Lung (tissue), 12 donors: ENCODE results near the gene PLEKHA1. TPM values are rescaled to one million over a fixed set of nuclear protein-coding genes. Genes with fewer than 3 reads are reported as not detected.

Experiments used
- ATAC-seq: fragments of 200-7000 bp; cut with Tn5 transposase; one replicate; pipeline ENCODE4 v1.9.1; 2020; ENCODE audit warnings: moderate number of reproducible peaks; ENCODE audit not compliant: insufficient read depth, low FRiP score
- DNase-seq, 3 donors: peaks; one replicate each; pipeline ENCODE4 v3.0.0-alpha.2; 2013 to 2017
- H3K27ac ChIP-seq, 2 donors: one replicate each; pipeline ENCODE4 v1.5.1; 2013; ENCODE audit warnings: mild to moderate bottlenecking in 2 of 2, moderate library complexity in 2 of 2, control low read depth in 1 of 2, inconsistent platforms in 1 of 2, low read depth in 1 of 2, low read length in 1 of 2
- H3K27me3 ChIP-seq, 3 donors: one replicate each; pipeline ENCODE4 v1.5.1; 2013; ENCODE audit warnings: low read length in 2 of 3; ENCODE audit not compliant: control insufficient read depth in 3 of 3, insufficient read depth in 3 of 3
- H3K36me3 ChIP-seq, 4 donors: one replicate each; pipeline ENCODE4 v1.5.1; 2013; ENCODE audit warnings: low read length in 4 of 4, mild to moderate bottlenecking in 1 of 4, moderate library complexity in 1 of 4; ENCODE audit not compliant: control insufficient read depth in 4 of 4, insufficient read depth in 4 of 4
- H3K4me1 ChIP-seq, 5 donors: one replicate each; pipeline ENCODE4 v1.5.1; 2013; ENCODE audit warnings: low read length in 5 of 5, mild to moderate bottlenecking in 2 of 5, moderate library complexity in 1 of 5; ENCODE audit not compliant: control insufficient read depth in 5 of 5, insufficient read depth in 5 of 5
- H3K4me3 ChIP-seq: one replicate; pipeline ENCODE4 v1.5.1; 2013; ENCODE audit warnings: mild to moderate bottlenecking, control low read depth, moderate library complexity
- H3K9ac ChIP-seq, 2 donors: one replicate each; pipeline ENCODE4 v1.5.1; 2013; ENCODE audit warnings: low read length in 2 of 2, control low read depth in 1 of 2; ENCODE audit not compliant: insufficient read depth in 1 of 2
- H3K9me3 ChIP-seq, 4 donors: one replicate each; pipeline ENCODE4 v1.5.1; 2013; ENCODE audit warnings: low read length in 3 of 4, mild to moderate bottlenecking in 1 of 4, moderate library complexity in 1 of 4; ENCODE audit not compliant: control insufficient read depth in 4 of 4, insufficient read depth in 3 of 4
- CTCF ChIP-seq: IDR thresholded peaks from 2 replicates; pipeline ENCODE4 v1.5.1; 2012; ENCODE audit warnings: mild to moderate bottlenecking; ENCODE audit errors: control extremely low read depth, extremely low read depth
- whole genome bisulfite sequencing, 2 donors: extraction: QIAGEN DNeasy Blood & Tissue Kit; methylation state at CpG; one replicate each; pipeline ENCODE4 v1.1.7; 2013; 5-methylcytosine and 5-hydroxymethylcytosine counted together
- polyA plus RNA-seq, 2 donors: library from polyadenylated mRNA; stranded (reverse); fragments of 200-250 nt; gene quantifications; one replicate each; pipeline ENCODE4 v1.2.1, GENCODE V29; 2013
- total RNA-seq, 2 donors: library from RNA; depleted of rRNA in 1 of 2; stranded (reverse); fragments of >200 nt in 1 of 2; gene quantifications; one replicate each; pipeline ENCODE4 v1.2.1, GENCODE V29; 2014 to 2021
- donor health status: control.
- donor health status: control.
- donor health status: Bipolar disorder and iron deficiency.
- donor health status: healthy.
- donor health status: DM: yes; HTN: yes; CAD: no.

Gene PLEKHA1
- total and polyA plus RNA-seq, 4 donors, result 18.9 to 73.2 (median 28.2) TPM

- ATAC-seq (no peak), DNase-seq (no peak)
- H3K9me3 ChIP-seq, result no peaks in the 10 kb centered on the region
- H3K27ac ChIP-seq, result no peak overlapping the region
- no peak overlapping the region for H3K9ac ChIP-seq
- H3K36me3 ChIP-seq, result peaks cover 0 to 9% (median 0%) of the 10 kb centered on the region in 4 donors
- H3K27me3 ChIP-seq, result no peaks in the 10 kb centered on the region
- no peak overlapping the region for H3K4me3 ChIP-seq
- H3K4me1 ChIP-seq, result peaks cover 0 to 9% (median 0%) of the 10 kb centered on the region in 5 donors
- TF ChIP-seq CTCF, result no peak
Measured at GRCh38 chr10:122421742-122422141, 47.2 kb downstream of the PLEKHA1 start.

GRCh38 chr10:122422266-122422989 is 47.9 kb downstream of the PLEKHA1 start:
- Histone ChIP-seq H3K9me3 (no peaks in the 10 kb centered on the region), H3K27me3 (no peaks in the 10 kb centered on the region), H3K4me3 (no peak overlapping the region), H3K36me3 (peaks cover 0 to 10% (median 0%) of the 10 kb centered on the region in 4 donors), H3K4me1 (peaks cover 0 to 9% (median 0%) of the 10 kb centered on the region in 5 donors), H3K27ac (no peak overlapping the region), H3K9ac (no peak overlapping the region)
- WGBS, 2 donors, result 59 to 67% methylated on average over 5 of the region's 5 CpGs
- DNase-seq (no peak), ATAC-seq (no peak)
- no peak for TF ChIP-seq CTCF

GRCh38 chr10:122424059-122424458 is 49.6 kb downstream of the PLEKHA1 start:
- H3K9me3 ChIP-seq, result no peaks in the 10 kb centered on the region
- WGBS, 2 donors, result 61 to 80% methylated on average over 2 of the region's 2 CpGs
- H3K4me1 ChIP-seq, result peaks cover 0 to 9% (median 0%) of the 10 kb centered on the region in 5 donors
- H3K4me3 ChIP-seq, result no peak overlapping the region
- no peak overlapping the region for H3K9ac ChIP-seq
- H3K36me3 ChIP-seq, result peaks cover 0 to 8% (median 0%) of the 10 kb centered on the region in 4 donors
- no peak for TF ChIP-seq CTCF
- no peak for ATAC-seq
- no peak for DNase-seq
- H3K27me3 ChIP-seq, result no peaks in the 10 kb centered on the region
- H3K27ac ChIP-seq, result no peak overlapping the region
